Activated CD8-positive, alpha-beta T cell treated with anti-CD3 and anti-CD28 coated beads for 36 hours (primary cell): ENCODE results near the gene AGPAT2. TPM values are rescaled to one million over a fixed set of nuclear protein-coding genes. Genes with fewer than 3 reads are reported as not detected.
A peak's percentile ranks its signal among the peaks of the same experiment; 100 is the strongest.

ENCODE experiments used
- ATAC-seq: fragments of 200-7000 bp; cut with Tn5 transposase; one replicate; pipeline ENCODE4 v1.10.0; 2021; ENCODE audit warnings: mild to moderate bottlenecking, moderate library complexity
- CTCF ChIA-PET: fragments of 350-600 bp; sonication (Branson Sonifier 250); formaldehyde crosslinking; loops from one replicate; lab custom pipeline; 2021; ENCODE audit warnings: antibody characterized with exemption; lab: Charles Lee
- POLR2A ChIA-PET: fragments of 350-600 bp; sonication (Branson Sonifier 250); formaldehyde crosslinking; loops from one replicate; lab custom pipeline; 2021; ENCODE audit warnings: antibody characterized with exemption; lab: Charles Lee
- DNase-seq: peaks from one replicate; pipeline ENCODE4 v3.0.0-alpha.2; 2020
- H3K27ac Mint-ChIP-seq: one replicate; pipeline ENCODE4 v1.8.0; 2021; ENCODE audit warnings: mild to moderate bottlenecking, mixed read lengths
- H3K27me3 Mint-ChIP-seq: one replicate; pipeline ENCODE4 v1.8.0; 2021; ENCODE audit warnings: mixed read lengths
- H3K36me3 Mint-ChIP-seq: one replicate; pipeline ENCODE4 v1.8.0; 2021; ENCODE audit warnings: low read depth, mixed read lengths
- H3K4me1 Mint-ChIP-seq: one replicate; pipeline ENCODE4 v1.8.0; 2021; ENCODE audit warnings: low read depth, mixed read lengths
- H3K4me3 Mint-ChIP-seq: one replicate; pipeline ENCODE4 v1.8.0; 2021; ENCODE audit warnings: mild to moderate bottlenecking, moderate library complexity, mixed read lengths
- H3K9me3 Mint-ChIP-seq: one replicate; pipeline ENCODE4 v1.8.0; 2021; ENCODE audit warnings: mixed read lengths
- intact Hi-C: fragments of 100-400 bp; cut with micrococcal nuclease; formaldehyde crosslinking; loops from one replicate; pipeline ENCODE4 v1.10.0; 2022
- total RNA-seq, 2 experiments: library from RNA; stranded (reverse); gene quantifications; one replicate each; pipeline ENCODE4 v1.2.3, GENCODE V29; 2021
- TF ChIP-seq, protein P1 (sequence below): fragments of 200-600 bp; IDR thresholded peaks from one replicate; pipeline ENCODE4 v1.8.0; 2022; ENCODE audit warnings: antibody characterized with exemption, mild to moderate bottlenecking

The AGPAT2 gene
- total RNA-seq, 2 experiments from 2014 or later = 11.3 to 11.8 TPM

DNA sequence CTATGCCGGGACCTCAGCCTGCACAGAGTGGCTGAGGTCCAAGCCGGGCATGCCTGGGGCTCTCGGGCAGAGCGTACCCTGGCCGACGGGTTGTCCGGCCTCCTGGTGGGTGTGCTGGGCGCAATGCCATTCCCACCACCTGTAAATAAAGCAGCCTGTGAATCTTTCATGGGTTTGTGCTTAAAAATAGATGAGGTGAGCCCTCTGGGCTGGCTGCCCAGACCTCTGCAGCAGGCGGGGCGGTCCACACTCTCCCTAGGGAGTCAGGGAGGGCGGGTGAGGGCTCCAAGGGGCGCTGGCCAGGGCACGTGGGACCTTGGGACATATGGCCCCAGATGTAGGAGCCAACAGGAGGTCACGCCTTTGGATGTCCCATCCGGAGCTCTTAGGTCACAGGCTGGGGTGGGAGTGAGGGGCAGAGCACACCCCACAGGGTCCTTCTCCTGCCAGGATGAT is 3.6 kb upstream of the AGPAT2 start:
- POLR2A ChIA-PET = no interaction called here
- Mint-ChIP-seq H3K27ac (no peak overlapping the region), H3K36me3 (no peaks in the 10 kb centered on the region), H3K9me3 (no peaks in the 10 kb centered on the region), H3K4me1 (peaks cover 2% of the 10 kb centered on the region), H3K4me3 (no peak overlapping the region), H3K27me3 (no peaks in the 10 kb centered on the region)
- ATAC-seq = no peak
- intact Hi-C loops = no loop called here
- CTCF ChIA-PET = interaction anchor here (1.4 kb wide), 1 partner anchor 19 kb away, joined by 4 read pairs; no protein-coding TSS in a partner anchor
- DNase-seq = no peak
- TF ChIP-seq, protein P1, sequence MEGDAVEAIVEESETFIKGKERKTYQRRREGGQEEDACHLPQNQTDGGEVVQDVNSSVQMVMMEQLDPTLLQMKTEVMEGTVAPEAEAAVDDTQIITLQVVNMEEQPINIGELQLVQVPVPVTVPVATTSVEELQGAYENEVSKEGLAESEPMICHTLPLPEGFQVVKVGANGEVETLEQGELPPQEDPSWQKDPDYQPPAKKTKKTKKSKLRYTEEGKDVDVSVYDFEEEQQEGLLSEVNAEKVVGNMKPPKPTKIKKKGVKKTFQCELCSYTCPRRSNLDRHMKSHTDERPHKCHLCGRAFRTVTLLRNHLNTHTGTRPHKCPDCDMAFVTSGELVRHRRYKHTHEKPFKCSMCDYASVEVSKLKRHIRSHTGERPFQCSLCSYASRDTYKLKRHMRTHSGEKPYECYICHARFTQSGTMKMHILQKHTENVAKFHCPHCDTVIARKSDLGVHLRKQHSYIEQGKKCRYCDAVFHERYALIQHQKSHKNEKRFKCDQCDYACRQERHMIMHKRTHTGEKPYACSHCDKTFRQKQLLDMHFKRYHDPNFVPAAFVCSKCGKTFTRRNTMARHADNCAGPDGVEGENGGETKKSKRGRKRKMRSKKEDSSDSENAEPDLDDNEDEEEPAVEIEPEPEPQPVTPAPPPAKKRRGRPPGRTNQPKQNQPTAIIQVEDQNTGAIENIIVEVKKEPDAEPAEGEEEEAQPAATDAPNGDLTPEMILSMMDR = no peak

DNA sequence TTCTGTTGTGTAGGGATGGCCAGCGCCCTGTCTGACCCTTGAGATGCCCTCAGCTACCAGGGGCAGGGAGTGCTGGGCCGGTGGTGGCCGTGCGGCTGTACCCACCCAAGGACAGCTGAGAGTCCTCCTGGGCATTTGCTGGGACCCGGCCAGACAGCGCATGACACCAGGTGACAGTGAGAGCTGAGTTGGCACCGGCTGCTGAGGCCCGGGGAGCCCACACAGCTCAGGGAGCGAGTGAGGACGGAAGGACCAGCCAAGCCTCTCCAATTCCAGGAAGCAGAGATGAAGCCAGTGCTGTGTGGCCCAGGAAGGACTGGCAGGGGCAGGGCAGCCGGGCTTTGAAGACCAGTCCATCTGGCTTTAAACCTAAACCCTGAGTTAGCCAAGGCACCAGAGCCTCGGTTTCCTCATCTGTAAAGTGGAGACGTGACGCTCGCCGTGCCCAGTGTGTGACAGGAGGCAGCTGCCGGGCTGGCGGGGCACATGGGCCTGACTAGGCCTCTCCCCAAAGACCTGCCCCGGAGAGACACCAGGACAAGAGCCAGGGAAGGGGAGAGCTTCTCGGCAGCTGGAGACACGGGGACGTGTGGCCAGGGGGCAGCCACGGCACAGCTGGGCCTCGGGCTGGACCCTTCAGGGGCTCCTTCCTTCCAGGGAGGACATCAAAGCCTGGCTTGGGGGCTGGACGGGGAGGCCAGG is 3.0 kb upstream of the AGPAT2 start:
- peaks cover 3% of the 10 kb centered on the region for H3K4me1 Mint-ChIP-seq
- H3K4me3 Mint-ChIP-seq = no peak overlapping the region
- TF ChIP-seq, protein P1 = no peak
- ChIA-PET CTCF (interaction anchor here (1.4 kb wide), 1 partner anchor 19 kb away, joined by 4 read pairs; no protein-coding TSS in a partner anchor), POLR2A (no interaction called here)
- intact Hi-C loops = no loop called here
- no peaks in the 10 kb centered on the region for H3K27me3 Mint-ChIP-seq
- DNase-seq = no peak
- H3K27ac Mint-ChIP-seq = no peak overlapping the region
- H3K9me3 Mint-ChIP-seq = no peaks in the 10 kb centered on the region
- no peaks in the 10 kb centered on the region for H3K36me3 Mint-ChIP-seq
- ATAC-seq = no peak

DNA sequence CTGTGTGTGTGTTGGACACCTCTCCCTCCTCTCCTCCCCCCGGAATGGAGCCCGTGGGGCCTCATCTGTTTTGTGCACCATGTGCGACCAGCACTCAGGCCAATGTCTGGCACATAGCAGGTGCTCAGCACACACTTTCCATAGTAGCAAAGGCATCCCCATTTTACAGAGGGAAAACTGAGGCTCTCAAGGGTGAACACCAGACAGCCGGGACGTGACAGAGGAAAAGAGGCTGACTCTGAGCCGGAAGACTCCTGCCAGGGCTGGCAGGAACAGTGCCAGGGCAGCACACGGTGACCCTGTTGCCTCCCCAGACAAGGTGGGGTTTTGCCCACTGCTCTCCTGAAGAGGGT is 1.8 kb upstream of the AGPAT2 start:
- H3K36me3 Mint-ChIP-seq = no peaks in the 10 kb centered on the region
- H3K27ac Mint-ChIP-seq = no peak overlapping the region
- ChIA-PET POLR2A (interaction anchor here (3.0 kb wide), 1 partner anchor 11 kb away, joined by 10 read pairs; no protein-coding TSS in a partner anchor), CTCF (interaction anchor here (1.9 kb wide), 1 partner anchor 17 kb away, joined by 6 read pairs; no protein-coding TSS in a partner anchor)
- no peak for ATAC-seq
- intact Hi-C loops = no loop called here
- no peak for DNase-seq
- H3K9me3 Mint-ChIP-seq = no peaks in the 10 kb centered on the region
- no peak overlapping the region for H3K4me3 Mint-ChIP-seq
- TF ChIP-seq, protein P1 = no peak
- peaks cover 3% of the 10 kb centered on the region for H3K4me1 Mint-ChIP-seq
- H3K27me3 Mint-ChIP-seq = no peaks in the 10 kb centered on the region

DNA sequence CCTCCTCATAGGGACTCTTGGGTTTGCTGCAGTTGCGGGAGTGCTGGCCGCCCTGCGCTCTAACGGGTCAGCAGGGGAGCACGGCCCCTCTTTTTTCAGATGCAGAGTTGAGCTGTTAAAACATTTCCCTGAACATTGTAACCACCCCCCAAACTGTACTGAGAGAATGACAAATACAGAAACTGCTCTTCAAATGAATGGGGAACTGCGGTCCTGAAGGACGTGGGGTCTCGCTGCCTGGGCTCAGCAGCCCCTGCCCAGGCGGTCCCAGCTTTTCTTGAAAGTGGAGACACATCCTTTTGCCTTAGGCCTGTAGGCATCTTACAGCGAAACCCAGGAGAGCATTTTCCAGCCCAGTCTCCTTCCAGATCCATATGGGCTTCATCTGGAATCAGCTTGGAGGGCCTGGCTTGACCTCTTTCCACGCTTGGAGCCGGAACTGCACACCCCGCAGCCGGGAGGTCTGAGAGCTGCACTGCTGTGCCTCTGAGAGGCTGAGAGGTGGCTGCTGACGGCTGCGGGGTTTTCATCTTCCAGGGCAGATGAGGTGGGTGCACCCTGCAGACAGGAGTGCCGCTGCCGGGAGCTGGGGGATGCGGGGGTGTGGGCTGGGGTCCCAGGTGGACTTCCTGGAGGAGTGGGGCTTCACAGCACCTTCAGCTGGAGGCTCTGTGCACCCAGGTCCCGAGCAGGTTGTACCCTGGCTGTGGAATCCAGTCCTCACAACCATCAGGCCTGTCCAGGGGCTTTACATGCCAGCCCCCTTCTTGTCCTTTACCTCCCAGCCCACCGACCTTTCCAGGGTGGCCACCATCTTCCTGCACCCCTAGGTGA is 1.2 kb upstream of the AGPAT2 start:
- Mint-ChIP-seq H3K4me3 (peak overlapping the region; percentile 8), H3K27me3 (no peaks in the 10 kb centered on the region), H3K9me3 (no peaks in the 10 kb centered on the region), H3K4me1 (peaks cover 3% of the 10 kb centered on the region), H3K36me3 (no peaks in the 10 kb centered on the region), H3K27ac (no peak overlapping the region)
- TF ChIP-seq, protein P1 = no peak
- ChIA-PET POLR2A (interaction anchor here (0.6 to 3.0 kb wide), 5 partner anchors 12 to 146 kb away, joined by 3 to 10 read pairs (median 3); no protein-coding TSS in a partner anchor), CTCF (interaction anchor here (1.9 kb wide), 1 partner anchor 17 kb away, joined by 6 read pairs; no protein-coding TSS in a partner anchor)
- ATAC-seq (no peak), DNase-seq (no peak)
- intact Hi-C loops = no loop called here
